Hypothalamus (tissue), 51 donors: ENCODE results near the gene RAPGEF5.
A peak's percentile ranks its signal among the peaks of the same experiment; 100 is the strongest.

Source experiments
- DNase-seq, 51 donors: peaks; one replicate each; lab custom pipeline; 2025; lab: John Stamatoyannopoulos, UW

The RAPGEF5 gene

GRCh38 chr7:22129166-22129565 lies 227.8 kb downstream of the RAPGEF5 start:
- DNase-seq, result no peak

DNA sequence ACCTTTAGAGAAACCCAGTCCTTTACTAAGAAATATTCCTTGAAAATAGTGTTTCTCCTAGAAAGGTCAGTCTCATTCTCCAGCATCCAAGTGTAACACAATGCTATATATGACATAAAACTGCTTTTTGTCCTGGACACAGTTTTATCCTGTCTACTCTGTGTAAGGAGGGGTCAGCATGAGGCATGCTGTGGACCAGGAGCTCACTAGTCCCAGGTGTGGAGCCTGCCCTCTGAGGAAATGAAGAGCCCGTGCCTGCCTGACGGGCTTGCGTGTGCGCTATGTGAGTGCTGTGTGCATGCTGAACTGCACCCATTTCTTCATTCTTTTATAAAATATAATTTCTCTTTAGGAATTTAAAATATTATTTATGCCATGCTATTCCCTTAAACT lies 228.4 kb downstream of the RAPGEF5 start:
- no peak for DNase-seq

DNA sequence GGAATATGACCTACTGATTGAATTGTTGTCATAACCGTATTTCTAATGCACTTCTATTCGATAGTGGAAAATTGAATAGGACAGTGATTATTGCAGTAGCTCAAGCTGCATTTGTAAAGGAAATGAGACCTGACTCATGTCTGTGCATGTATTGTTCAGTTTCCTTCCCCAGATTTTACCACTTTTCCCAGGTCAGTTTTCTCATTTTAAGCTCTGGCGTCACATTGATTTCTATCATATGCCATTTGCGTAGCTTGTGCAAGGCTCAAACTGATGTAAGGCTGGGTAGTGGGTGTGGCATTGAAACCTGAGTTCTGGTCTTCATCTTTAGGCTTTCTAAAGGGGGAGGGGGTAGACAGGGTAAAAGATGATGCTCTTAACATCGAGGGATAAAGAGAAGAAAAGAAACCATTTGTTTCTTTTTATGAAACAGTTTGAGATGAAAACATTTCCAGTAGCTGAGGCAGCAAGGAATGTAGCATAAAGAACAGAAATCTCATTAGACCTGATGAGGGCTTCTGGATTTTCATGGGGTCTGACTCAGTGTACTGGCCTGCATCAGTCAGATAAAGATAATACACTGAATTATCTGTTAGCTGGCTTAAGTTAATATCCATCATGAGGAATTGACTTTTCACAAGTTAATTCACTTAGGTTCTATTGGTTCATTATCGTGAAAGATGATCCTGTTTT lies 229.0 kb downstream of the RAPGEF5 start:
- no peak for DNase-seq

- no peak for DNase-seq
Observed at GRCh38 chr7:22125436-22125835, 231.5 kb downstream of the RAPGEF5 start.

- DNase-seq, result no peak
Observed at GRCh38 chr7:22124941-22125340, 232.0 kb downstream of the RAPGEF5 start.

GRCh38 chr7:22123139-22123538 lies 233.8 kb downstream of the RAPGEF5 start:
- DNase-seq, result no peak

DNA sequence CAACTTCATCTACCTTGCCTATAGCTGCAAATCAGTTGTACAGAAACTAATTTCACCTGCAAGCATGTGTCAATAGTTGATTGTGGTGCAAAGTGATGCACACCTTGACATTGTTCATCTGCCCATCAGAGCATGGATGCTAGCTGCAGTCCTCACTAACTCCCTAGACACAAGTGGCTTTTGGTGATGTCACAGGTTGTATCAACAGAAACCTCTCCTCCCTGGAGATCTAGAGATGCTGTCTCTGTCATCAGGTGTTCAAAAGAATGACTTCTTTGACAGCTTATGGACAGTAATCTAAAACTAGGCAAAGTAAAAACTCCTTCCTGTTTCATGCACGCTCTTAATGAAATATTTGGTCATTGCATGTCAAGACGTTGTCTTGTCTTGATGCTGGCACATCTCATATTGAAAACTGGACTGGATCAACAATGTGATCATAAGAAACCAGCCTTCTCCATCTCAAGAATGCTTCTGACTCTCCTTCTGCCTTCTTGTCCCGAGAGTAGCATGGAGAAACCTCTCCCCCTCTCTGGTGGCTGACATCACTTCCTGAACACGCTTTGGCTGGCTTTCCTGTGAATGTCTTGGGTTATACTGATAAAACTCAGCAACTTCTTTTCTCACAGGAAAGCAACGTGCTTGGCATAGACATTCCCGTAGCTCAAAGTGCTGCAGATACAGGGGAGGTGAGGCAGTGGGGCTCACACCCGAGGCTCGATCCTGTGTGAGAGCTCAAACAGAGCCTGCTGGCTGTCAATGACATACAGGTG lies 235.1 kb downstream of the RAPGEF5 start:
- DNase-seq, result no peak

GRCh38 chr7:22120391-22121053 lies 236.4 kb downstream of the RAPGEF5 start:
- no peak for DNase-seq

DNA sequence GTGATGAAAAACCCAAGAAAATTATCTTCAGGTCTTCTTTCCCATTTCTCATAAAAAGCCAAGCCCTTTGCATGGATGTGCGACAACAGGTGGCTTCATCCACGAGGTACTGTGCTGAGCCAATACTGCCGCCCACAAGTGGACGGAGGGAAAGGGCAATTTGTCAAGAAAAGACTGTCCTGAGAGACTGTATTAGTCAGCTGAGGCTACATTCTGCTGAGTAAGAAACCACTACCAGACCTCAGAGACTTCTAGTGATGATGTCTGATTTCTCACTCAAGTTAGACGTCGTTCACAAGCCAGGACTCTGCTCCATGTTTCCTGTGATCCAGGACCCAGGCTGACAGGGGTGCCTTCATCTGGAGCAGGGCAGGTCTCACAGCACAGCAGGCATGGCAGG lies 239.7 kb downstream of the RAPGEF5 start:
- DNase-seq, result no peak

GRCh38 chr7:22116451-22117030 lies 240.4 kb downstream of the RAPGEF5 start:
- no peak for DNase-seq

GRCh38 chr7:22115689-22116088 lies 241.3 kb downstream of the RAPGEF5 start:
- DNase-seq, result no peak

GRCh38 chr7:22114440-22114981 lies 242.4 kb downstream of the RAPGEF5 start:
- DNase-seq, result no peak

GRCh38 chr7:22113041-22113440 lies 243.9 kb downstream of the RAPGEF5 start:
- peak in 5 of 51 donors; percentile 13 to 28 (median 19) for DNase-seq

DNA sequence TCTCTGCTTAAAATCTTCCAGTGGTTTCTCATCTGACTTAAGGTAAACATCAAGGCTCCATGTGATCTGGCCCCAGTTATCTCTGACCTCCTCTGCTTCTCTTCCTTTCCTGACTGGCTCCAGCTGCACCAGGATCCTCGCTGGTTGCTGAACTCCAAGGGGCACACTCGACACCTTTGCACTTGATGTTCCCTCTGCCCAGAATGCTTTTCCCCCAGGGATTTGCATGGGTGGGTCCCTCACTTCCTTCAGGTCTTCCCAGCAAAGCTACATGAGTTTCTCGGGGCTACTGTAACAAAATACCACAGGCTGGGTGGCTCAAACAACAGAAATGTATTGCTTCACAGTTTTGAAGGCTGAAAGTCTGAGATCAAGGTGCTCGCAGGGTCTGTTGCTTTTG lies 245.3 kb downstream of the RAPGEF5 start:
- DNase-seq, result no peak

DNA sequence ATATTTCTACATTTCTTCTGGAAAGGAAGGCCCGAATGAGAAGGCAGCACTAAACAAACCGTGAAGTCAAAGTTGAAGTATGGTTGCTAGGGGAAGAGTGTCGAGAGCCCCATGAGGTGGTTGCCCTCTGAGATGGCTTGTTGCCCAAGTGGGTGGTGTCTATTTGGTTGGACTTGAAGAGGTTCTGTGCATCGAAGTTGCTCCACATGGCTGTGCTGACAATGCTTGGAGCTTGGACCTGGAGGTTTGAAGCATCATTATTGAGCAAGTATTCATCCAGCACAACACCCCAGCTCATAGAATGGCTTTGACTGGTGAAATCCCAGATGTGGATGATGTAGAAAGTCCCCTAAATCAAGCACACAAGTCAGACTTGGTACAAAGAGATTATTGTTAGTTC lies 246.1 kb downstream of the RAPGEF5 start:
- peak in 12 of 51 donors; percentile 11 to 84 (median 17) for DNase-seq

- DNase-seq, result peak in 45 of 51 donors; percentile 13 to 96 (median 67)
Observed at GRCh38 chr7:22110227-22110839, 246.6 kb downstream of the RAPGEF5 start.

- peak in 35 of 51 donors; percentile 10 to 81 (median 48) for DNase-seq
Observed at GRCh38 chr7:22109761-22110160, 247.2 kb downstream of the RAPGEF5 start.

GRCh38 chr7:22108151-22108845 lies 248.7 kb downstream of the RAPGEF5 start:
- peak in 48 of 51 donors; percentile 10 to 93 (median 67) for DNase-seq

- no peak for DNase-seq
Observed at GRCh38 chr7:22105550-22105949, 251.4 kb downstream of the RAPGEF5 start.
